ENCODE results near the gene MAP6D1.

MAP6D1 gene

GRCh38 chr3:183824761-183825455 lies 469 bp downstream of the MAP6D1 start:
- no peak for TF ChIP-seq CREB1 (IDR thresholded peaks at IDR 0.05; ENCODE audit: low read depth)
- no peak for TF ChIP-seq NFIC (IDR thresholded peaks at IDR 0.05)
- TF ChIP-seq USF1 (IDR thresholded peaks at IDR 0.05) = no peak
- no peak for TF ChIP-seq YY1 (IDR thresholded peaks at IDR 0.05; ENCODE audit: low read depth)
- no peak for TF ChIP-seq TCF12 (IDR thresholded peaks at IDR 0.05; ENCODE audit: low read depth)
- no peak for TF ChIP-seq RAD21 (IDR thresholded peaks at IDR 0.05; ENCODE audit: low read depth)
- TF ChIP-seq TAF1 (IDR thresholded peaks at IDR 0.05; ENCODE audit: low read depth) = no peak
- TF ChIP-seq MAX (IDR thresholded peaks at IDR 0.05) = no peak
- TF ChIP-seq REST (IDR thresholded peaks at IDR 0.05; ENCODE audit: low read depth) = no peak; the same call in 1 of the 2 replicates
- no peak for TF ChIP-seq CEBPB (IDR thresholded peaks at IDR 0.05)
- no peak for TF ChIP-seq FOXM1 (IDR thresholded peaks at IDR 0.05; ENCODE audit: borderline replicate concordance, low read depth)
- no peak for TF ChIP-seq TEAD4 (IDR thresholded peaks at IDR 0.05)
- TF ChIP-seq ZBTB7A (IDR thresholded peaks at IDR 0.05; ENCODE audit: low read depth) = peak; percentile 89
- TF ChIP-seq EGR1 (IDR thresholded peaks at IDR 0.05) = 0 out of 2 replicates have a peak, but pooled peaks have one; percentile 15

- TF ChIP-seq EP300 (IDR thresholded peaks at IDR 0.05; ENCODE audit: borderline replicate concordance) (no peak), RAD21 (IDR thresholded peaks at IDR 0.05; ENCODE audit: low read depth) (peak; percentile 59)
Measured at GRCh38 chr3:183823963-183824362, 1.4 kb downstream of the MAP6D1 start.

GRCh38 chr3:183822631-183823030 lies 2.7 kb downstream of the MAP6D1 start:
- TF ChIP-seq TAF1 (IDR thresholded peaks at IDR 0.05; ENCODE audit: low read depth) (no peak), TCF12 (IDR thresholded peaks at IDR 0.05; ENCODE audit: low read depth) (no peak), CREB1 (IDR thresholded peaks at IDR 0.05; ENCODE audit: low read depth) (no peak), RAD21 (IDR thresholded peaks at IDR 0.05; ENCODE audit: low read depth) (no peak), EGR1 (IDR thresholded peaks at IDR 0.05) (no peak), CEBPB (IDR thresholded peaks at IDR 0.05) (no peak), YY1 (IDR thresholded peaks at IDR 0.05; ENCODE audit: low read depth) (no peak), NFIC (IDR thresholded peaks at IDR 0.05) (no peak), REST (IDR thresholded peaks at IDR 0.05; ENCODE audit: low read depth) (no peak), MAX (IDR thresholded peaks at IDR 0.05) (no peak), FOXM1 (IDR thresholded peaks at IDR 0.05; ENCODE audit: borderline replicate concordance, low read depth) (no peak), ZBTB7A (IDR thresholded peaks at IDR 0.05; ENCODE audit: low read depth) (no peak), EP300 (IDR thresholded peaks at IDR 0.05; ENCODE audit: borderline replicate concordance) (no peak), USF1 (IDR thresholded peaks at IDR 0.05) (no peak), TEAD4 (IDR thresholded peaks at IDR 0.05) (no peak)

GRCh38 chr3:183819831-183820230 lies 5.5 kb downstream of the MAP6D1 start:
- no peak for TF ChIP-seq CEBPB (IDR thresholded peaks at IDR 0.05)
- no peak for TF ChIP-seq RAD21 (IDR thresholded peaks at IDR 0.05; ENCODE audit: low read depth)
- TF ChIP-seq TEAD4 (IDR thresholded peaks at IDR 0.05) = no peak
- TF ChIP-seq USF1 (IDR thresholded peaks at IDR 0.05) = peak; percentile 12; the same call in 1 of the 2 replicates
- no peak for TF ChIP-seq REST (IDR thresholded peaks at IDR 0.05; ENCODE audit: low read depth)
